ENCODE results near the gene WDFY4. TPM values are rescaled to one million over a fixed set of nuclear protein-coding genes. Genes with fewer than 3 reads are reported as not detected.

The WDFY4 gene
- total RNA-seq, 2 experiments from 2014 or later: 0.90 to 1.1 TPM

GRCh38 chr10:48651839-48652238, 32.8 kb upstream of the WDFY4 start:
- DNase-seq: no peak
- peaks cover 7% of the 10 kb centered on the region for H3K4me1 Mint-ChIP-seq (ENCODE audit: low read depth)
- CTCF ChIA-PET: no interaction called here
- no peaks in the 10 kb centered on the region for H3K9me3 Mint-ChIP-seq
- intact Hi-C loops (cut with micrococcal nuclease): loop anchor here (10.0 kb wide), 1 partner anchor 863 kb away; no protein-coding TSS in a partner anchor
- H3K4me3 Mint-ChIP-seq: no peak overlapping the region
- TF ChIP-seq CTCF (IDR thresholded peaks at IDR 0.05): no peak
- no peak for ATAC-seq
- no peaks in the 10 kb centered on the region for H3K36me3 Mint-ChIP-seq (ENCODE audit: low read depth)
- H3K27ac Mint-ChIP-seq: no peak overlapping the region
- POLR2A ChIA-PET: no interaction called here
- H3K27me3 Mint-ChIP-seq: peaks cover 6% of the 10 kb centered on the region

- ChIA-PET CTCF (no interaction called here), POLR2A (no interaction called here)
- Mint-ChIP-seq H3K27me3 (peaks cover 7% of the 10 kb centered on the region), H3K9me3 (no peaks in the 10 kb centered on the region), H3K4me1 (ENCODE audit: low read depth) (peaks cover 7% of the 10 kb centered on the region), H3K27ac (no peak overlapping the region), H3K36me3 (ENCODE audit: low read depth) (no peaks in the 10 kb centered on the region), H3K4me3 (no peak overlapping the region)
- DNase-seq (no peak), ATAC-seq (no peak)
- no peak for TF ChIP-seq CTCF (IDR thresholded peaks at IDR 0.05)
- intact Hi-C loops (cut with micrococcal nuclease): loop anchor here (10.0 kb wide), 1 partner anchor 862 kb away; no protein-coding TSS in a partner anchor
Measured at GRCh38 chr10:48652344-48652743, 32.3 kb upstream of the WDFY4 start.

- H3K4me1 Mint-ChIP-seq (ENCODE audit: low read depth): peaks cover 7% of the 10 kb centered on the region
- DNase-seq (no peak), ATAC-seq (no peak)
- H3K36me3 Mint-ChIP-seq (ENCODE audit: low read depth): no peaks in the 10 kb centered on the region
- CTCF ChIA-PET: no interaction called here
- H3K27me3 Mint-ChIP-seq: peaks cover 15% of the 10 kb centered on the region
- H3K27ac Mint-ChIP-seq: no peak overlapping the region
- no peak for TF ChIP-seq CTCF (IDR thresholded peaks at IDR 0.05)
- POLR2A ChIA-PET: no interaction called here
- H3K4me3 Mint-ChIP-seq: no peak overlapping the region
- no peaks in the 10 kb centered on the region for H3K9me3 Mint-ChIP-seq
- intact Hi-C loops (cut with micrococcal nuclease): loop anchor here (10.0 kb wide), 1 partner anchor 861 kb away; no protein-coding TSS in a partner anchor
Measured at GRCh38 chr10:48653347-48653746, 31.3 kb upstream of the WDFY4 start.

GRCh38 chr10:48653944-48654698, 30.6 kb upstream of the WDFY4 start:
- Mint-ChIP-seq H3K27ac (no peak overlapping the region), H3K4me1 (ENCODE audit: low read depth) (peaks cover 7% of the 10 kb centered on the region), H3K27me3 (peaks cover 19% of the 10 kb centered on the region), H3K4me3 (no peak overlapping the region), H3K9me3 (no peaks in the 10 kb centered on the region), H3K36me3 (ENCODE audit: low read depth) (no peaks in the 10 kb centered on the region)
- ATAC-seq: no peak
- TF ChIP-seq CTCF (IDR thresholded peaks at IDR 0.05): no peak
- intact Hi-C loops (cut with micrococcal nuclease): loop anchor here (10.0 kb wide), 1 partner anchor 861 kb away; no protein-coding TSS in a partner anchor
- ChIA-PET POLR2A (no interaction called here), CTCF (no interaction called here)
- no peak for DNase-seq

Measured in activated CD8-positive, alpha-beta T cell treated with anti-CD3 and anti-CD28 coated beads for 36 hours (primary cell).